Lower leg skin (tissue), 4 donors: ENCODE data around the gene CHRNA5. TPM values are rescaled to one million over a fixed set of nuclear protein-coding genes. Genes with fewer than 3 reads are reported as not detected.
"Not testable (repeated sequence)": the region's sequence is repeated elsewhere in the genome, so short reads cannot be mapped to it uniquely, and the experiment has no call there.

ENCODE experiments used
- DNase-seq, 2 donors: peaks; one replicate each; pipeline ENCODE4 v3.0.0-alpha.2; 2019; ENCODE audit warnings: low spot score in 2 of 2
- H3K4me3 ChIP-seq: fragments of 200-600 bp; sonication (generic); 2 replicates; pipeline ENCODE4 v1.5.1; 2017; ENCODE audit warnings: mild to moderate bottlenecking, low read depth; ENCODE audit not compliant: poor library complexity, severe bottlenecking
- POLR2A ChIP-seq, 2 donors: fragments of 450-650 bp; IDR thresholded peaks; one replicate each; pipeline ENCODE4 v1.6.1; 2016 to 2017; ENCODE audit warnings: antibody characterized with exemption in 2 of 2, mild to moderate bottlenecking in 1 of 2, moderate library complexity in 1 of 2
- WGBS, 2 donors: methylation state at CpG; one replicate each; pipeline ENCODE4 v1.1.5; 2018; 5-methylcytosine and 5-hydroxymethylcytosine counted together
- intact Hi-C: fragments of 100-400 bp; cut with DNase I; formaldehyde crosslinking; loops from one replicate; pipeline ENCODE4 v1.15.0; 2023; ENCODE audit warnings: low total_unique reads
- total RNA-seq, 4 donors: library from RNA; depleted of rRNA; stranded (reverse); fragments of >200 nt; gene quantifications; one replicate each; pipeline ENCODE4 v1.1.0, GENCODE V29; 2016
- TF ChIP-seq, protein P1 (sequence below), 3 donors: fragments of 450-650 bp; IDR thresholded peaks; one replicate each; pipeline ENCODE4 v1.5.1; 2016; ENCODE audit warnings: antibody characterized with exemption in 3 of 3, mild to moderate bottlenecking in 3 of 3, moderate library complexity in 2 of 3

The CHRNA5 gene
- total RNA-seq, 4 donors from 2014 or later: 0.27 to 0.84 (median 0.64) TPM

DNA sequence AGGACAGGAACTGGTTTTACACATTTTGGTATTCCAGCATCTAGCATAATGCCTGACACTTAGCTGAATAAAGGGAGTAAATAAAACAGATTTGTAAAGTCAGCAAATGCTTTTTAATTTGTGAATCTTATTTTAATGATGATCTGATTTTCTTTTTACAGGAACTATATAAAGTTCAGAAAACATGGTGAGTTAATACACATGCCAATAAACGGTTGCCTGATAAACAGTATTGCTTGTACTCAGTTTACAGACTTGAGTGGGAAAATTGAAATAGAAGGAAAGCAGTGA, 23.6 kb upstream of the CHRNA5 start:
- DNase-seq: no peak
- WGBS, 2 donors: 19 to 24% methylated on average over 1 of the region's 1 CpG
- TF ChIP-seq POLR2A (IDR thresholded peaks at IDR 0.05): no peak
- TF ChIP-seq, protein P1, sequence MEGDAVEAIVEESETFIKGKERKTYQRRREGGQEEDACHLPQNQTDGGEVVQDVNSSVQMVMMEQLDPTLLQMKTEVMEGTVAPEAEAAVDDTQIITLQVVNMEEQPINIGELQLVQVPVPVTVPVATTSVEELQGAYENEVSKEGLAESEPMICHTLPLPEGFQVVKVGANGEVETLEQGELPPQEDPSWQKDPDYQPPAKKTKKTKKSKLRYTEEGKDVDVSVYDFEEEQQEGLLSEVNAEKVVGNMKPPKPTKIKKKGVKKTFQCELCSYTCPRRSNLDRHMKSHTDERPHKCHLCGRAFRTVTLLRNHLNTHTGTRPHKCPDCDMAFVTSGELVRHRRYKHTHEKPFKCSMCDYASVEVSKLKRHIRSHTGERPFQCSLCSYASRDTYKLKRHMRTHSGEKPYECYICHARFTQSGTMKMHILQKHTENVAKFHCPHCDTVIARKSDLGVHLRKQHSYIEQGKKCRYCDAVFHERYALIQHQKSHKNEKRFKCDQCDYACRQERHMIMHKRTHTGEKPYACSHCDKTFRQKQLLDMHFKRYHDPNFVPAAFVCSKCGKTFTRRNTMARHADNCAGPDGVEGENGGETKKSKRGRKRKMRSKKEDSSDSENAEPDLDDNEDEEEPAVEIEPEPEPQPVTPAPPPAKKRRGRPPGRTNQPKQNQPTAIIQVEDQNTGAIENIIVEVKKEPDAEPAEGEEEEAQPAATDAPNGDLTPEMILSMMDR (IDR thresholded peaks at IDR 0.05): no peak
- no peak overlapping the region for H3K4me3 ChIP-seq
- intact Hi-C loops: no loop called here

DNA sequence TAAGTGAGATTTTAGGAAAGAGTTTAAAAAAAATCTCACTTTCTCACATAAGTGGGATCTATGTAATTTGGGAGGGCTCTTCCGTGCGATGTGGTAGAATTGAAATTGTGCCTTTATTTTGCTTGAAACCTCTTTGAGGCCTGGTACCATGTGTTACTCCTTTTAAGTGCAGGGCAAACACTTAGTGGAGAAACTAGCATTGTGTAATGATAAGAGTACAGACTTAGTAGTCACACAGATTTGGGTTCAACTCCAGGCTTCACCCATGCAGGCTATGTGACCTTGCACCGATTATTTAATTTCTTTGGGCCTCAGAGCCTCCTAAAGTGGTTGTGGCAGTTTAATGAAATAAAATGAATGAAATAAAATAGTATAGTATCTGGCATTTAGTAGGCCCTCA, 22.7 kb upstream of the CHRNA5 start:
- no peak overlapping the region for H3K4me3 ChIP-seq
- WGBS, 2 donors: 95 to 96% methylated on average over 3 of the region's 3 CpGs
- TF ChIP-seq, protein P1 (IDR thresholded peaks at IDR 0.05): no peak
- TF ChIP-seq POLR2A (IDR thresholded peaks at IDR 0.05): no peak
- intact Hi-C loops: no loop called here
- DNase-seq: no peak

DNA sequence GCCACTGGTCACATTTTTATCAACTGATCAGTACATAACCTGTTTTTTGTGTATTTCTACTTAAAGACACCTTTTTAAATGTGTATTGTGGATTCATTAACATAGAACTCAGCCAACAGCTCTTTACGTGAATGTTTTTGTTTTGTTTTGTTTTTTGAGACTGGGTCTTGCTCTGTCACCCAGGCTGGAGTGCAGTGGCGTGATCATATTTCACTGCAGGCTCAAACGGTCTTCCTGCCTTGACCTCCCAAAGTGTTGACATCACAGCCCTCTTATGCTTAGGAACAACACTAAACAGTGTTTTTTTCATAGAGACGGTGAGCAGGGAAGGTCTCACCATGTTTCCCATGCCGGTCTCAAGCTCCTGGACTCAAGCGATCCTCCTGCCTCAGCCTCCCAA, 15.1 kb upstream of the CHRNA5 start:
- WGBS, 2 donors: 78 to 79% methylated on average over 6 of the region's 6 CpGs
- intact Hi-C loops: no loop called here
- DNase-seq: no peak
- H3K4me3 ChIP-seq: no peak overlapping the region
- TF ChIP-seq, protein P1 (IDR thresholded peaks at IDR 0.05): no peak
- TF ChIP-seq POLR2A (IDR thresholded peaks at IDR 0.05): no peak

DNA sequence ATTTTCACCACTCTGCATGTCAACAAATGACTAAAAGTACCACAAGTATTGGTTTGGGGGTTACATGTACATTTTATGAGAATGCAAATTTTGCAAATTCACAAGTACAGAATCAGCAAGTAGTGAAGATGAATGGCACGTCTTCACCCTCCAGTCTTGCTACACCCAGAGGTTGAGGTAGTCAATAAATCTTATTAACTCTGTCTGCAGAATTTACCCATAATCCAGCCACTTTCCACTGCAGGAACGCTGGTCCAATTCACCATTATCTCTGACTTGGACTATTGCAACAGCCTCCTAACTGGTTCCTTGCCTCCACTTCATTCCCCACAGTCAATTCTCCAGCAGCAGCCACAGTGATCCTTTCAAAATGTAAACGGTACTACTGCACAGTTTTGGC, 14.5 kb upstream of the CHRNA5 start:
- intact Hi-C loops: no loop called here
- H3K4me3 ChIP-seq: no peak overlapping the region
- 77 to 80% methylated on average over 3 of the region's 3 CpGs for WGBS, 2 donors
- TF ChIP-seq, protein P1 (IDR thresholded peaks at IDR 0.05): no peak
- TF ChIP-seq POLR2A (IDR thresholded peaks at IDR 0.05): no peak
- no peak for DNase-seq

DNA sequence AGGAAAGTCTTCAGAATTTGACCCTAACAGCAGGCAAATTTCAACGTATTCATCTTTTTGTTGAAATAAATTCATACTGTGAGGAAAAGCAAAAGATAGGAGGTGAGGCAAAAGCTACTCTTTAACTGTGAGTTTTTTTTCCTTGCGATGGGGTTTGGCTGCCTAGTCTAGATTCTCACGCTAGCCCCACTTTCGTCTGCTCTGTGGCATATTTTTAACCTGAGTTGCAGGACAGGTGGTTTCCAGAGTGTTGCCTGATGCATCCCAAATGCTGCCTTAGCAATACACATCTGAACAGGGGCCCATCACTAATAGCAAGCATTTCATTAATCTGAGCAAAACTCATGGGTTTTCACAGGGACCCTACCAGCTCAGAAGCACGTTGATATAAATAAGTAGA, 13.4 kb upstream of the CHRNA5 start:
- intact Hi-C loops: no loop called here
- 79 to 84% methylated on average over 5 of the region's 5 CpGs for WGBS, 2 donors
- DNase-seq: no peak
- TF ChIP-seq, protein P1 (IDR thresholded peaks at IDR 0.05): no peak
- no peak for TF ChIP-seq POLR2A (IDR thresholded peaks at IDR 0.05)
- no peak overlapping the region for H3K4me3 ChIP-seq

DNA sequence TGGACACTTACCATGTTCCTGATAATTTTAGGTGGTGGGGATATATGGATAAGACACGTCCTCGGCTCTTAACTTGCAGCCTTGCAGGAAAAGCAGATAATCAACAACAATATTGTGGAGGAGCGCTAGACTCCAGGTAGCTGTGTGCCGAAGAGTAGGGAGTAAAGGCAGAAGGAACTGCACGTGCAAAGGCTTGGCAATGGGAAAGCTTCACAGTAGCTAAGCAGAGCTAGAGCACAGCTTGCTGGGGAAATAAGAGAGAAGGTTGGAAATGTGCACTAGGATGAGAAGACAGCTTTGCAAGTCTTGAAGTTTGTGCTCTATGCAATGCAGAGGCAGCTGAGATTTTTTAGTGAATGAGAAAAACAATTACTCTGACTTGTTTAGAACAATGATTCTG, 12.7 kb upstream of the CHRNA5 start:
- 69 to 77% methylated on average over 5 of the region's 5 CpGs for whole genome bisulfite sequencing, 2 donors
- H3K4me3 ChIP-seq: no peak overlapping the region
- intact Hi-C loops: no loop called here
- DNase-seq: no peak
- no peak for TF ChIP-seq POLR2A (IDR thresholded peaks at IDR 0.05)
- TF ChIP-seq, protein P1 (IDR thresholded peaks at IDR 0.05): no peak

DNA sequence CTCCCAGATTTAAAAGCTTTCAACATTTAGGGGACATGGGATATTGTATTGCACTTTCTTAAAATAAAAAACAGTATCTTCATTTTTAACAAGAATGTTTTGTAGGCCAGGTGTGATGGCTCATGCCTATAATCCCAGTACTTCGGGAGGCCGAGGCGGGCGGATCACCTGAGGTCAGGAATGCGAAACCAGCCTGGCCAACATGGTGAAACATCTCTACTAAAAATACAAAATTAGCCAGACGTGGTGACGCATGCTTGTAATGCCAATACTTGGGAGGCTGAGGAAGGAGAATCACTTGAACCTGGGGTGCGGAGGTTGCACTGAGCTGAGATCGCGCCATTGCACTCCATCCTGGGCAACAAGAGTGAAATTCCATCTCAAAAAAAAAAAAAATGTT, 5.1 kb upstream of the CHRNA5 start:
- 95% methylated on average over 10 of the region's 10 CpGs for WGBS, 2 donors

More for the DNA sequence above, 5.1 kb upstream of the CHRNA5 start:
- DNase-seq, intact Hi-C loops, H3K4me3 ChIP-seq: not testable (repeated sequence)
